Panc1 (cell line): ENCODE data around the gene TTC27. TPM values are rescaled to one million over a fixed set of nuclear protein-coding genes. Genes with fewer than 3 reads are reported as not detected.
"Not testable (repeated sequence)": the region's sequence is repeated elsewhere in the genome, so short reads cannot be mapped to it uniquely, and the experiment has no call there.

ENCODE experiments used
- ATAC-seq: fragments of 200-7000 bp; cut with Tn5 transposase; 2 replicates; pipeline ENCODE4 v1.9.1; 2020; ENCODE audit warnings: mild to moderate bottlenecking, moderate library complexity
- BruUV-seq: library from RNA; stranded (reverse); fragments of 400-500 nt; replicated peaks from 2 replicates; lab custom pipeline; 2021; lab: Mats Ljungman, UMichigan
- CTCF ChIA-PET: fragments of 300-600 bp; sonication (Branson Sonifier 250); formaldehyde crosslinking; loops from one replicate; lab custom pipeline; 2022; ENCODE audit warnings: antibody characterized with exemption; lab: Charles Lee
- POLR2A ChIA-PET: fragments of 300-600 bp; sonication (Branson Sonifier 250); formaldehyde crosslinking; loops from one replicate; lab custom pipeline; 2022; ENCODE audit warnings: antibody characterized with exemption; lab: Charles Lee
- DNase-seq: peaks from one replicate; pipeline ENCODE4 v3.0.0-alpha.2; 2010; ENCODE audit warnings: low read depth, low spot score
- H3K27ac ChIP-seq: 2 replicates; pipeline ENCODE4 v1.5.1; 2011; ENCODE audit warnings: mild to moderate bottlenecking, low read length, inconsistent platforms
- H3K27me3 ChIP-seq: fragments of 200-500 bp; sonication (Bioruptor generic); 2 replicates; pipeline ENCODE4 v1.6.0; 2014; ENCODE audit warnings: low read length, inconsistent platforms; ENCODE audit not compliant: control insufficient read depth, insufficient read depth
- H3K36me3 ChIP-seq: fragments of 200-500 bp; sonication (Bioruptor generic); 2 replicates; pipeline ENCODE4 v1.5.1; 2014; ENCODE audit warnings: inconsistent platforms, mild to moderate bottlenecking, low read length, moderate library complexity; ENCODE audit not compliant: control insufficient read depth, insufficient read depth
- H3K4me1 ChIP-seq: 2 replicates; pipeline ENCODE4 v1.5.1; 2011; ENCODE audit warnings: inconsistent platforms, mild to moderate bottlenecking, low read length, moderate library complexity; ENCODE audit not compliant: control insufficient read depth, insufficient read depth
- H3K4me3 ChIP-seq, 2 experiments: 2 replicates each; pipeline ENCODE4 v1.5.1; 2011 to 2012; ENCODE audit warnings: low read depth in 2 of 2, low read length in 2 of 2, mild to moderate bottlenecking in 2 of 2, inconsistent platforms in 1 of 2, moderate library complexity in 1 of 2
- H3K9me3 ChIP-seq: fragments of 200-500 bp; sonication (Bioruptor generic); 2 replicates; pipeline ENCODE4 v1.5.1; 2014; ENCODE audit warnings: low read depth, mild to moderate bottlenecking, inconsistent platforms, low read length, moderate library complexity; ENCODE audit not compliant: control insufficient read depth, insufficient read depth
- CTCF ChIP-seq: fragments of 450-650 bp; IDR thresholded peaks from 2 replicates; pipeline ENCODE4 v1.5.1; 2017; ENCODE audit warnings: mild to moderate bottlenecking
- POLR2AphosphoS5 ChIP-seq: IDR thresholded peaks from 2 replicates; pipeline ENCODE4 v1.6.1; 2012; ENCODE audit warnings: mild to moderate bottlenecking, low read depth, low read length, moderate library complexity
- REST ChIP-seq, 2 experiments: IDR thresholded peaks; 2 replicates each; pipeline ENCODE4 v1.6.1; 2011 to 2012; ENCODE audit warnings: low read depth in 2 of 2, control low read depth in 1 of 2, low read length in 1 of 2, mild to moderate bottlenecking in 1 of 2, moderate library complexity in 1 of 2; ENCODE audit not compliant: insufficient read depth in 1 of 2
- SIN3A ChIP-seq: IDR thresholded peaks from 2 replicates; pipeline ENCODE4 v1.6.1; 2012; ENCODE audit warnings: low read depth, mild to moderate bottlenecking, low read length, moderate library complexity, borderline replicate concordance; ENCODE audit not compliant: insufficient read depth
- TCF7L2 ChIP-seq: IDR thresholded peaks from 2 replicates; pipeline ENCODE4 v1.6.1; 2011; ENCODE audit warnings: mild to moderate bottlenecking, low read depth, low read length, inconsistent platforms
- in situ Hi-C: cut with HindIII; loops from 2 replicates; pipeline ENCODE4 v1.10.0; 2016; ENCODE audit warnings: low sequenced_read_pairs, low pct_unique_long_range_greater_than_20kb
- intact Hi-C: fragments of 100-400 bp; cut with micrococcal nuclease; formaldehyde crosslinking; loops from one replicate; pipeline ENCODE4 v1.10.0; 2022; ENCODE audit not compliant: unreplicated experiment
- total RNA-seq: library from RNA; stranded (reverse); gene quantifications from one replicate; pipeline ENCODE4 v1.2.1, GENCODE V29; 2021; ENCODE audit not compliant: unreplicated experiment

Gene TTC27
- total RNA-seq, 1 experiment from 2014 or later: 24.7 TPM

GRCh38 chr2:32723467-32724079 lies 95.7 kb downstream of the TTC27 start:
- H3K4me1 ChIP-seq: no peaks in the 10 kb centered on the region
- TF ChIP-seq REST (IDR thresholded peaks at IDR 0.05; ENCODE audit: insufficient read depth in 1 of 2, low read depth in 2 of 2, low read length in 1 of 2): no peak
- H3K27me3 ChIP-seq: no peaks in the 10 kb centered on the region
- DNase-seq (no peak), ATAC-seq (no peak)
- no peaks in the 10 kb centered on the region for H3K9me3 ChIP-seq
- BruUV-seq: no TSS peak
- CTCF ChIA-PET: no interaction called here
- POLR2A ChIA-PET: interaction anchor here (0.6 kb wide), 1 partner anchor 246 kb away, joined by 4 read pairs; no protein-coding TSS in a partner anchor
- H3K27ac ChIP-seq: no peak overlapping the region
- in situ Hi-C loops (no loop called here), intact Hi-C loops (no loop called here)
- no peaks in the 10 kb centered on the region for H3K36me3 ChIP-seq
- no peak overlapping the region for H3K4me3 ChIP-seq

- DNase-seq, H3K27ac ChIP-seq, H3K9me3 ChIP-seq, CTCF ChIA-PET, BruUV-seq, ATAC-seq, H3K27me3 ChIP-seq, intact Hi-C loops, in situ Hi-C loops, H3K4me1 ChIP-seq, H3K36me3 ChIP-seq, H3K4me3 ChIP-seq: not testable (repeated sequence)
- POLR2A ChIA-PET: interaction anchor here (0.7 kb wide), 1 partner anchor 53 kb away, joined by 4 read pairs; no protein-coding TSS in a partner anchor
- TF ChIP-seq CTCF: 0 out of 2 replicates have a peak, but pooled peaks have one; percentile 5
Observed at GRCh38 chr2:32726678-32727077, 98.8 kb downstream of the TTC27 start.

GRCh38 chr2:32727157-32727556 lies 99.3 kb downstream of the TTC27 start:
- ChIA-PET CTCF (no interaction called here), POLR2A (interaction anchor here (0.7 kb wide), 1 partner anchor 53 kb away, joined by 4 read pairs; no protein-coding TSS in a partner anchor)
- DNase-seq (no peak), ATAC-seq (no peak)
- in situ Hi-C loops: no loop called here
- Histone ChIP-seq H3K36me3 (no peaks in the 10 kb centered on the region), H3K27ac (no peak overlapping the region), H3K27me3 (no peaks in the 10 kb centered on the region), H3K4me1 (no peaks in the 10 kb centered on the region), H3K4me3 (no peak overlapping the region), H3K9me3 (no peaks in the 10 kb centered on the region)
- TF ChIP-seq CTCF: no peak
- no peak for TF ChIP-seq POLR2AphosphoS5
- no peak for TF ChIP-seq SIN3A
- no peak for TF ChIP-seq REST (IDR thresholded peaks at IDR 0.05; ENCODE audit: insufficient read depth in 1 of 2, low read depth in 2 of 2, low read length in 1 of 2)
- no peak for TF ChIP-seq TCF7L2
- intact Hi-C loops: no loop called here
- BruUV-seq: no TSS peak

- POLR2A ChIA-PET, BruUV-seq: not testable (repeated sequence)
Observed at GRCh38 chr2:32730958-32731357, 103.1 kb downstream of the TTC27 start.

More at GRCh38 chr2:32730958-32731357, 103.1 kb downstream of the TTC27 start:
- ATAC-seq, DNase-seq, in situ Hi-C loops, CTCF ChIA-PET, H3K27ac ChIP-seq, H3K36me3 ChIP-seq, H3K4me3 ChIP-seq, intact Hi-C loops, H3K27me3 ChIP-seq, H3K4me1 ChIP-seq, H3K9me3 ChIP-seq: not testable (repeated sequence)
